Right lobe of liver (tissue), 6 donors: ENCODE results near the gene TMC4. TPM values are rescaled to one million over a fixed set of nuclear protein-coding genes. Genes with fewer than 3 reads are reported as not detected.
A peak's percentile ranks its signal among the peaks of the same experiment; 100 is the strongest.
"Not testable (repeated sequence)": the region's sequence is repeated elsewhere in the genome, so short reads cannot be mapped to it uniquely, and the experiment has no call there.

Experiments
- ATAC-seq, 4 donors: fragments of 200-7000 bp; cut with Tn5 transposase; one replicate each; pipeline ENCODE4 v1.9.1; 2020; ENCODE audit warnings: mild to moderate bottlenecking in 4 of 4, moderate library complexity in 4 of 4
- DNase-seq, 3 donors: peaks; one replicate each; pipeline ENCODE4 v3.0.0-alpha.2; 2020
- H3K27ac ChIP-seq, 3 donors: fragments of 200-600 bp; one replicate each; pipeline ENCODE4 v1.8.0; 2022
- H3K27me3 ChIP-seq, 2 donors: fragments of 200-600 bp; one replicate each; pipeline ENCODE4 v1.8.0; 2022
- H3K36me3 ChIP-seq, 4 donors: fragments of 200-600 bp; sonication (generic) in 1 of 4; one replicate each; pipeline versions ENCODE4 v1.5.1 to v1.8.0; 2017 to 2022; ENCODE audit warnings: control low read depth in 1 of 4
- H3K4me1 ChIP-seq, 4 donors: fragments of 200-600 bp; sonication (generic) in 1 of 4; one replicate each; pipeline versions ENCODE4 v1.5.1 to v1.8.0; 2017 to 2022; ENCODE audit warnings: control low read depth in 1 of 4
- H3K4me3 ChIP-seq, 3 donors: fragments of 200-600 bp; one replicate each; pipeline ENCODE4 v1.8.0; 2022
- H3K9me3 ChIP-seq, 4 donors: fragments of 200-600 bp; sonication (generic) in 1 of 4; one replicate each; pipeline versions ENCODE4 v1.5.1 to v1.8.0; 2017 to 2022; ENCODE audit warnings: control low read depth in 1 of 4
- CTCF ChIP-seq, 4 donors: fragments of 200-600 bp in 3 of 4; fragments of 450-650 bp in 1 of 4; IDR thresholded peaks; one replicate each; pipeline versions ENCODE4 v1.5.1 to v1.8.0; 2016 to 2022; ENCODE audit warnings: antibody characterized with exemption in 4 of 4, mild to moderate bottlenecking in 2 of 4
- POLR2A ChIP-seq: fragments of 450-650 bp; IDR thresholded peaks from one replicate; pipeline ENCODE4 v1.6.1; 2017; ENCODE audit warnings: antibody characterized with exemption, mild to moderate bottlenecking
- WGBS: methylation state at CpG from one replicate; pipeline ENCODE4 v1.1.6; 2018; ENCODE audit warnings: low coverage, low lambda C conversion rate; ENCODE audit not compliant: insufficient coverage; ENCODE audit errors: missing lambda C conversion rate; 5-methylcytosine and 5-hydroxymethylcytosine counted together
- intact Hi-C, 2 donors: fragments of 100-400 bp; cut with DNase I; formaldehyde crosslinking; loops; one replicate each; pipeline versions ENCODE4 v1.11.2 to v1.14.1; 2022
- total RNA-seq, 6 experiments: library from RNA; depleted of rRNA in 2 of 6; stranded (reverse); fragments of >200 nt in 2 of 6; fragmentation: NEBNext Ultra II Directional in 3 of 6; extraction: Animal tissue kit (Norgen Biotek cat#: 25700) in 3 of 6; gene quantifications; one replicate each; pipeline versions ENCODE4 v1.1.0 to v1.2.4, GENCODE V29; 2016 to 2023
- donor health status: DM: no; HTN: yes; CAD: no.
- donor health status: DM: no; HTN: no; CAD: no.
- donor health status: DM: no; HTN: no; CAD: no.
- donor health status: DM: no; HTN: yes; CAD: no.
- donor health status: DM: no; HTN: yes; CAD: no.

TMC4 gene
- total RNA-seq, 6 experiments from 2014 or later, result 0.18 to 2.4 (median 1.1) TPM

- DNase-seq (no peak), ATAC-seq (no peak)
- 78% methylated on average over 3 of the region's 11 CpGs for WGBS
- no peak overlapping the region for H3K27ac ChIP-seq
- peaks cover 0 to 5% (median 2%) of the 10 kb centered on the region in 4 donors for H3K4me1 ChIP-seq
- no peaks in the 10 kb centered on the region for H3K9me3 ChIP-seq
- no peaks in the 10 kb centered on the region for H3K27me3 ChIP-seq
- no peaks in the 10 kb centered on the region for H3K36me3 ChIP-seq
- TF ChIP-seq CTCF (IDR thresholded peaks at IDR 0.05), result no peak
- TF ChIP-seq POLR2A, result no peak
- no peak overlapping the region for H3K4me3 ChIP-seq
- intact Hi-C loops, result no loop called here
Observed at GRCh38 chr19:54186934-54187381, 14.0 kb upstream of the TMC4 start.

DNA sequence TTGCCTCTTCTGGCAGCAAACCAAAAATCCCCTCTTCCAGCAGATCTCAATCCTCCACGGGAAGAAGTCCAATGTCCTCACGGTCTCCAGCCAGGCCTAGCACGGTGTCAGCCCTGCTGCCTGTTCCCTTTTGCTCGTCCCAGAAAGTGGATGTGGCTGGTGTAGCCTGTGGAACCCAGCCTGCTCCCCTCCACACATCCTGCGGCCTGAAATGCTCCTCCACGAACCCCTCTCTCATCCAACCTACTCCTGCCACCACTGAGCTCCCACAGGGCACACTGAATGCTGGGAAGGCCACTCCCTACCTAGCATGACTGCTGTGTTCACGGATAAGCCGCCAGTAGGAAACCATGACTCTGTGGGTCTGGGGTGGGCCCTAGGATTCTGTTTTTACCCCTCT is 13.4 kb upstream of the TMC4 start:
- Histone ChIP-seq H3K27me3 (no peaks in the 10 kb centered on the region), H3K27ac (no peak overlapping the region), H3K4me3 (no peak overlapping the region), H3K9me3 (no peaks in the 10 kb centered on the region), H3K4me1 (no peaks in the 10 kb centered on the region), H3K36me3 (no peaks in the 10 kb centered on the region)
- 92% methylated on average over 2 of the region's 8 CpGs for whole genome bisulfite sequencing
- intact Hi-C loops, result no loop called here
- ATAC-seq (no peak), DNase-seq (no peak)
- TF ChIP-seq POLR2A (no peak), CTCF (IDR thresholded peaks at IDR 0.05) (no peak)

DNA sequence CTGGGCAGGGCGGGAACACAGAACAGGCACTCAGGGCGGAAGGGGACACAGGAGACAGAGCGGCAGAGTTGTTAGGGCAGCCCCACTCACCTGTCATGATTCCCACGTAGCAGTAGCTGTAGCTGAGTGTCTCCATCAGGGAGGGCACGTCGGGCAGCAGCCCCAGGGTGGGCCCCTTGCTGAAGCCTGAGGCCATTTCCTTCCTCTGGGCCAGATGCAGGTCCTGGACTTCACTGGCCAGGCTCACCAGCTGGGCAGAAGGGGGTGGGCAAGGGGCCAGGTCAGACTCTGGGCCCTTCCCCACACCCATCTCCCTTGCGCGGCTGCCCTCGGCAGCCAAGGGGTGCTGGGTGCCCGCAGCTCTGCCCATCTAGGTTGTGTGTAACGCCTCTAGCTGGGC is 10.5 kb upstream of the TMC4 start:
- Histone ChIP-seq H3K36me3 (no peaks in the 10 kb centered on the region), H3K4me3 (no peak overlapping the region), H3K27ac (no peak overlapping the region), H3K4me1 (no peaks in the 10 kb centered on the region), H3K27me3 (no peaks in the 10 kb centered on the region), H3K9me3 (no peaks in the 10 kb centered on the region)
- ATAC-seq (no peak), DNase-seq (no peak)
- WGBS, result 95% methylated on average over 3 of the region's 11 CpGs
- intact Hi-C loops, result no loop called here
- TF ChIP-seq CTCF (IDR thresholded peaks at IDR 0.05) (no peak), POLR2A (no peak)

- H3K4me1 ChIP-seq, DNase-seq, H3K4me3 ChIP-seq, H3K9me3 ChIP-seq, H3K36me3 ChIP-seq, H3K27ac ChIP-seq, H3K27me3 ChIP-seq, intact Hi-C loops, ATAC-seq: not testable (repeated sequence)
- WGBS, result 81% methylated on average over 3 of the region's 3 CpGs
Observed at GRCh38 chr19:54181894-54182293, 8.9 kb upstream of the TMC4 start.

- no peaks in the 10 kb centered on the region for H3K27me3 ChIP-seq
- no peak overlapping the region for H3K4me3 ChIP-seq
- H3K27ac ChIP-seq, result no peak overlapping the region
- no peaks in the 10 kb centered on the region for H3K9me3 ChIP-seq
- 97% methylated on average over 19 of the region's 37 CpGs for WGBS
- DNase-seq (no peak), ATAC-seq (peak in 1 of 4 donors; percentile 14)
- intact Hi-C loops, result no loop called here
- no peaks in the 10 kb centered on the region for H3K36me3 ChIP-seq
- H3K4me1 ChIP-seq, result no peaks in the 10 kb centered on the region
- TF ChIP-seq POLR2A (no peak), CTCF (IDR thresholded peaks at IDR 0.05) (no peak)
Observed at GRCh38 chr19:54180691-54181091, 7.7 kb upstream of the TMC4 start.
